ENCODE measurements around the gene PICALM. TPM values are rescaled to one million over a fixed set of nuclear protein-coding genes. Genes with fewer than 3 reads are reported as not detected.

Gene PICALM
- total and polyA plus RNA-seq, 4 donors: 19.3 to 317 (median 108) TPM

- Histone ChIP-seq H3K27me3 (ENCODE audit: control insufficient read depth in 4 of 4, insufficient read depth in 4 of 4, low read length in 3 of 4) (no peaks in the 10 kb centered on the region), H3K9ac (ENCODE audit: low read depth in 1 of 2, low read length in 2 of 2) (no peak overlapping the region), H3K4me1 (ENCODE audit: control insufficient read depth in 4 of 4, insufficient read depth in 4 of 4, low read length in 3 of 4) (peaks cover 10 to 30% (median 15%) of the 10 kb centered on the region in 4 donors), H3K9me3 (ENCODE audit: control insufficient read depth in 4 of 4, low read length in 3 of 4) (no peaks in the 10 kb centered on the region), H3K4me3 (ENCODE audit: low read depth in 1 of 3, low read length in 3 of 3) (no peak overlapping the region), H3K36me3 (ENCODE audit: control insufficient read depth in 4 of 4, insufficient read depth in 3 of 4, low read depth in 1 of 4, low read length in 3 of 4) (no peaks in the 10 kb centered on the region), H3K27ac (ENCODE audit: low read depth in 1 of 2, low read length in 2 of 2) (peak overlapping the region in 1 of 2 donors; percentile 3)
- 77% methylated on average over 10 of the region's 10 CpGs for WGBS
- no peak for TF ChIP-seq HNF4A (conservative IDR thresholded peaks at IDR 0.05)
- TF ChIP-seq, protein P1, sequence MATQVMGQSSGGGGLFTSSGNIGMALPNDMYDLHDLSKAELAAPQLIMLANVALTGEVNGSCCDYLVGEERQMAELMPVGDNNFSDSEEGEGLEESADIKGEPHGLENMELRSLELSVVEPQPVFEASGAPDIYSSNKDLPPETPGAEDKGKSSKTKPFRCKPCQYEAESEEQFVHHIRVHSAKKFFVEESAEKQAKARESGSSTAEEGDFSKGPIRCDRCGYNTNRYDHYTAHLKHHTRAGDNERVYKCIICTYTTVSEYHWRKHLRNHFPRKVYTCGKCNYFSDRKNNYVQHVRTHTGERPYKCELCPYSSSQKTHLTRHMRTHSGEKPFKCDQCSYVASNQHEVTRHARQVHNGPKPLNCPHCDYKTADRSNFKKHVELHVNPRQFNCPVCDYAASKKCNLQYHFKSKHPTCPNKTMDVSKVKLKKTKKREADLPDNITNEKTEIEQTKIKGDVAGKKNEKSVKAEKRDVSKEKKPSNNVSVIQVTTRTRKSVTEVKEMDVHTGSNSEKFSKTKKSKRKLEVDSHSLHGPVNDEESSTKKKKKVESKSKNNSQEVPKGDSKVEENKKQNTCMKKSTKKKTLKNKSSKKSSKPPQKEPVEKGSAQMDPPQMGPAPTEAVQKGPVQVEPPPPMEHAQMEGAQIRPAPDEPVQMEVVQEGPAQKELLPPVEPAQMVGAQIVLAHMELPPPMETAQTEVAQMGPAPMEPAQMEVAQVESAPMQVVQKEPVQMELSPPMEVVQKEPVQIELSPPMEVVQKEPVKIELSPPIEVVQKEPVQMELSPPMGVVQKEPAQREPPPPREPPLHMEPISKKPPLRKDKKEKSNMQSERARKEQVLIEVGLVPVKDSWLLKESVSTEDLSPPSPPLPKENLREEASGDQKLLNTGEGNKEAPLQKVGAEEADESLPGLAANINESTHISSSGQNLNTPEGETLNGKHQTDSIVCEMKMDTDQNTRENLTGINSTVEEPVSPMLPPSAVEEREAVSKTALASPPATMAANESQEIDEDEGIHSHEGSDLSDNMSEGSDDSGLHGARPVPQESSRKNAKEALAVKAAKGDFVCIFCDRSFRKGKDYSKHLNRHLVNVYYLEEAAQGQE (IDR thresholded peaks at IDR 0.05): no peak
- no peak for TF ChIP-seq TAF1 (conservative IDR thresholded peaks at IDR 0.05)
- no peak for TF ChIP-seq HNF4G (IDR thresholded peaks at IDR 0.05)
- TF ChIP-seq, protein P2, sequence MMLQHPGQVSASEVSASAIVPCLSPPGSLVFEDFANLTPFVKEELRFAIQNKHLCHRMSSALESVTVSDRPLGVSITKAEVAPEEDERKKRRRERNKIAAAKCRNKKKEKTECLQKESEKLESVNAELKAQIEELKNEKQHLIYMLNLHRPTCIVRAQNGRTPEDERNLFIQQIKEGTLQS (IDR thresholded peaks at IDR 0.05): no peak
- no peak for TF ChIP-seq ZBTB33 (IDR thresholded peaks at IDR 0.05)
- TF ChIP-seq FOXA1 (IDR thresholded peaks at IDR 0.05): no peak
- TF ChIP-seq NR2F2 (IDR thresholded peaks at IDR 0.05): no peak
- TF ChIP-seq, protein P3, sequence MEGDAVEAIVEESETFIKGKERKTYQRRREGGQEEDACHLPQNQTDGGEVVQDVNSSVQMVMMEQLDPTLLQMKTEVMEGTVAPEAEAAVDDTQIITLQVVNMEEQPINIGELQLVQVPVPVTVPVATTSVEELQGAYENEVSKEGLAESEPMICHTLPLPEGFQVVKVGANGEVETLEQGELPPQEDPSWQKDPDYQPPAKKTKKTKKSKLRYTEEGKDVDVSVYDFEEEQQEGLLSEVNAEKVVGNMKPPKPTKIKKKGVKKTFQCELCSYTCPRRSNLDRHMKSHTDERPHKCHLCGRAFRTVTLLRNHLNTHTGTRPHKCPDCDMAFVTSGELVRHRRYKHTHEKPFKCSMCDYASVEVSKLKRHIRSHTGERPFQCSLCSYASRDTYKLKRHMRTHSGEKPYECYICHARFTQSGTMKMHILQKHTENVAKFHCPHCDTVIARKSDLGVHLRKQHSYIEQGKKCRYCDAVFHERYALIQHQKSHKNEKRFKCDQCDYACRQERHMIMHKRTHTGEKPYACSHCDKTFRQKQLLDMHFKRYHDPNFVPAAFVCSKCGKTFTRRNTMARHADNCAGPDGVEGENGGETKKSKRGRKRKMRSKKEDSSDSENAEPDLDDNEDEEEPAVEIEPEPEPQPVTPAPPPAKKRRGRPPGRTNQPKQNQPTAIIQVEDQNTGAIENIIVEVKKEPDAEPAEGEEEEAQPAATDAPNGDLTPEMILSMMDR (IDR thresholded peaks at IDR 0.05; ENCODE audit: low read depth, low read length, missing input control): no peak
- no peak for TF ChIP-seq GABPA (IDR thresholded peaks at IDR 0.05 in 1 of 2, conservative IDR thresholded peaks at IDR 0.05 in 1 of 2)
- DNase-seq (ENCODE audit: low spot score): no peak
These were observed 15.9 kb downstream of the PICALM start for GRCh38 chr11:86052693-86053641.

GRCh38 chr11:86050196-86050709, 18.6 kb downstream of the PICALM start:
- Histone ChIP-seq H3K4me1 (ENCODE audit: control insufficient read depth in 4 of 4, insufficient read depth in 4 of 4, low read length in 3 of 4) (peaks cover 12 to 43% (median 24%) of the 10 kb centered on the region in 4 donors), H3K9ac (ENCODE audit: low read depth in 1 of 2, low read length in 2 of 2) (no peak overlapping the region), H3K27me3 (ENCODE audit: control insufficient read depth in 4 of 4, insufficient read depth in 4 of 4, low read length in 3 of 4) (no peaks in the 10 kb centered on the region), H3K9me3 (ENCODE audit: control insufficient read depth in 4 of 4, low read length in 3 of 4) (no peaks in the 10 kb centered on the region), H3K4me3 (ENCODE audit: low read depth in 1 of 3, low read length in 3 of 3) (no peak overlapping the region), H3K36me3 (ENCODE audit: control insufficient read depth in 4 of 4, insufficient read depth in 3 of 4, low read depth in 1 of 4, low read length in 3 of 4) (no peaks in the 10 kb centered on the region), H3K27ac (ENCODE audit: low read depth in 1 of 2, low read length in 2 of 2) (no peak overlapping the region)
- TF ChIP-seq GABPA (IDR thresholded peaks at IDR 0.05 in 1 of 2, conservative IDR thresholded peaks at IDR 0.05 in 1 of 2) (no peak), FOXA2 (IDR thresholded peaks at IDR 0.05) (no peak), HNF4G (IDR thresholded peaks at IDR 0.05) (no peak), HNF4A (conservative IDR thresholded peaks at IDR 0.05) (no peak), RXRA (IDR thresholded peaks at IDR 0.05) (no peak), FOXA1 (IDR thresholded peaks at IDR 0.05) (no peak), TAF1 (conservative IDR thresholded peaks at IDR 0.05) (no peak), YY1 (IDR thresholded peaks at IDR 0.05) (no peak)
- TF ChIP-seq, protein P1 (IDR thresholded peaks at IDR 0.05): no peak
- DNase-seq (ENCODE audit: low spot score): no peak

Data from liver (tissue), 9 donors.